HG02642 (cell line): ENCODE measurements around the gene PURB.
"Not testable (repeated sequence)": the region's sequence is repeated elsewhere in the genome, so short reads cannot be mapped to it uniquely, and the experiment has no call there.

Experiments
- ATAC-seq: cut with Tn5 transposase; IDR thresholded peaks from one replicate; pipeline ENCODE4 v1.9.1; 2021; ENCODE audit warnings: mild to moderate bottlenecking; ENCODE audit not compliant: unreplicated experiment, poor library complexity

Gene PURB

DNA sequence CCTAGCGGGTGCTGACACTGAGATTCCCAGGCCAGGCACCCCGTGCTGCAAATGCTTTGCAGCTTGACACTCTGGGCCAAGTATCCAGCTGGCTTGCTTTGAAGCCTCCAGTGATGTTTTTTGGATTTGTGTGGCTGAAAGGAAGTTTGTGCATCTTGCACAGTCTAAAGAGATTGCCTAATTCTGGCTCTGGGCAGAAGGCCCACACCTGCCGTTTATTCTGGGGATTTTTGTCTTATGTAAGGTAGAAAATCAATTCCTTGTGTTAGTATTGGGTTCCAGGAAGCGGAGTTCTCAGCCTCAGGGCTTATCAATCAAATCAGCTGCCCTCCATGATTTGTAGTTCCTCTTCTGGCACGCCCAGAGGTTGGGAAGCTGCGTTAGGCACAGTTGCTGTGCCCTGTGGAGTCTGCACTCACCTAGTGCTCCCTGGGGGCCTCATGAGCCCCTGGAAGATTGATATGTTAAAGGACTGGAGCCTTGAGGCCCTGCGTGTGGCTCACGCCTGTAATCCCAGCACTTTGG is 8.4 kb upstream of the PURB start:
- no peak for ATAC-seq

DNA sequence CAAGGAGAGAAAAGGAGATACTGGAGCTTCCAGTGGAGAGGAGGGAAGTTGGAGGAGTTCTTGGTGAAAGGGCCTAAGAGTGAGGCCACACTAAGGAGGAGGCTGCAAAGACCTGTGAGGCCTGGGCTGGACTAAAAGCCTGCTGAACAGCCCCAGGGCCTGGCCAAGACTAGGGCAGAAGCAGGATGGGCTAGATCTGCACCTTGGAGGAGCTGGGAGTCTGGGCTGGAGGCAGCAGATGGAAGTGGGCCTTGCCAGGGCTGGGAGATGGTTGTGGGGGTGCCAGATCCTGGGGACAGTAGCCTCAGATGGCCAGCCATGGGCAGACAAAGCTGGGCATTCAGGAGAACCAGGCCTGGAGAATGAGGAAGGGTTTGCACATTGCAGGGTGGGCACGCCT is 6.5 kb upstream of the PURB start:
- no peak for ATAC-seq

DNA sequence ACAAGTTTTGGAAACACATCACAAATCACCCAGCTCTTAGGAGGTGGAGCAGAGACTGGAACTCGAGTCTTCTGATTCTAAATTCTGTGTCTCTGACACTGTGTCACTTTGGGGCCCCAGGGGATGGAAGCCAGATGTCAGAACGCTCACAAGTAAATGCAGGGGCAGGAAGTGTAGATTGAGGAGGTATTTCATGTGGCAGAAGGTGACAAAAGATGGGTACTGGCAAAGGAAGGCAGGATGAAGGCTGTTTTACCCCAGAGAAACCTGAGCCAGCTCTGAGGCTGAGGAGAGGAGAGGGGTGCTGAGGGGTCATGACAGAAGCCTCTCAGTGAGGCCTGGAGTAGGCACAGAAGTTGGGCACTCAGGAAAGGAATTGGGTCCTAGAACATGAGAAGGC is 6.0 kb upstream of the PURB start:
- ATAC-seq = no peak

DNA sequence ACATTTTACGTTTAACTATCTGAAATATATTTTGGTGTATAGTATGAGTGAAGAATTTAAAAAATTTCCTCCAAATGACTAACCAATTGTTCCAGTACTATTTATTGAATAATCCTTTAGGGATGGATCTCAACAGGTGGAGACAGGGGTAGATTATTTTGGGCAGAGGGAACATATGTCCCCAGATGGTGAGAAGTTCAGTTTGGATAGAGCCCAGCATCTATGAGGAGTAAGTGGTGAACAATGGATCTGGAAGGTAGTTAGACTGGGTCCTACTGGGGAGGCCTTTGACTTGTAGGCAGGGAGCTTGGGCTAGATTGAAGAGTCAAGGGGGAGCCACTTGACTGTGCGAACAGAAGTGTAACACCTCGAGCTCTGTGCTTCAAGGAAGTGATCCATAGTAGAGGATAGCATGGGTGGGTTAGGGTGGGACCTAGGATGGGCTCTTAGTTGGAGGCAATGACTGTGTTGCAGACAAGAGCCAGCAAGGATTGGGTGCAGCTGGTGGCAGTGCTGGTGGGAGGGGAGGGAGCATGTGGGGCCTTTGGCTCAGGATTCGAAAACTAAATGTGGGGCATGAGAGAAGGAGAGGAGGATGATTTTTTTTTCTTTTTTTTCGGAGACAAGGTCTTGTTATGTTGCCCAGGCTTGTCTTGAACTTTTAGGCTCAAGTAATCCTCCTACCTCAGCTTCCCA is 3.9 kb upstream of the PURB start:
- ATAC-seq = no peak

DNA sequence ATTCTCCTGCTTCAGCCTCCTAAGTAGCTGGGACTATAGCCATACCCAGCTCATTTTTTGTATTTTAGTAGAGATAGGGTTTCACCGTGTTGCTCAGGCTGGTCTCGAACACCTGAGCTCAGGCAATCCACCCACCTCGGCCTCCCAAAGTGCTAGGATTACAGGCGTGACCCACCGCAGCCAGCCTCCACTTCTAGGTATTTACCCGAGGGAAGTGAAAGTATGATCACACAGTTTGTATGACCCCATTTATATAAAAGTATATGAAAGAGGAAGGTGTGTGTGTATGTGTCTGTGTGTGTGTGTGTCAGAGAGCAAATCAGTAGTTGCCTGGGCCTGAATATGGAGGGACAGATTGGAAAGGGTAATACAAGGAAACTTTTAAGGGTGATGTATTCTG is 2.0 kb upstream of the PURB start:
- no peak for ATAC-seq

DNA sequence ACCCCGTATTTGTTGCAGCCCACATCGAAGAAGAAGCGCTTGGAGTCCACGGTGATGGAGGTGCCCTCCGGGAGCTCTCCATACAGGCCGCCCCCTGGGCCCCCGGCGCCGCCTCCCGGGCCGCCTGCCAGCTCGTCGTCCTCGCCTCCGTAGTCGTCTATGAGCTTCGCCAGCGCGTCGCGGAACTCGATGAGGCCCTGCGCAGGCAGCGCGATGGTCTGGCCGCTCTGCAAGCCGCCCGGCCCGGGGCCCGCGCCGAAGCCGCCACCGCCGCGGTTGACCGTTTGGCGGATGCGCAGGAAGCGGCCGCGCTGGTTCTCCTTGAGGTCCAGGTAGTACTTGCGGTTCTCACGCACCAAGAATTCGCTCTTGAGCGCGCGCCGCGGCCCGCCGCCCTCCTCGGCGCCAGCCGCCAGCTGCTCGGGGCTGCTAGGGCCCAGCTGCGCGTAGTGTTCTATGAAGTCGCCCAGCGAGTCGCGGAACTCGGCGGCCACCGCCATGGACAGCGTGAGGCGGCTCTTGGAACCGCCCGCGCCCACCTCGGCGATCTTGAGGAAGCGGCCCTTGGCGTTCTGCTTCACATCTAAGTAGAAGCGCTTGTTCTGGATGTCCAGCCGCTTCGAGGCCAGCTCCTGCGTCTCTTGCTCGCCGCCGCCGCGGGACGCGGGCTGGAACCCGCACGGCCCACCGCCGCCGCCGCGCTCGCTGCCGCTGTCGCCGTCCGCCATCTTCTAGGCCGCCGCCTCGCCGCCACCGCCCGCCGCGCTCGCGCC is 523 bp downstream of the PURB start:
- peak; percentile 22 for ATAC-seq

DNA sequence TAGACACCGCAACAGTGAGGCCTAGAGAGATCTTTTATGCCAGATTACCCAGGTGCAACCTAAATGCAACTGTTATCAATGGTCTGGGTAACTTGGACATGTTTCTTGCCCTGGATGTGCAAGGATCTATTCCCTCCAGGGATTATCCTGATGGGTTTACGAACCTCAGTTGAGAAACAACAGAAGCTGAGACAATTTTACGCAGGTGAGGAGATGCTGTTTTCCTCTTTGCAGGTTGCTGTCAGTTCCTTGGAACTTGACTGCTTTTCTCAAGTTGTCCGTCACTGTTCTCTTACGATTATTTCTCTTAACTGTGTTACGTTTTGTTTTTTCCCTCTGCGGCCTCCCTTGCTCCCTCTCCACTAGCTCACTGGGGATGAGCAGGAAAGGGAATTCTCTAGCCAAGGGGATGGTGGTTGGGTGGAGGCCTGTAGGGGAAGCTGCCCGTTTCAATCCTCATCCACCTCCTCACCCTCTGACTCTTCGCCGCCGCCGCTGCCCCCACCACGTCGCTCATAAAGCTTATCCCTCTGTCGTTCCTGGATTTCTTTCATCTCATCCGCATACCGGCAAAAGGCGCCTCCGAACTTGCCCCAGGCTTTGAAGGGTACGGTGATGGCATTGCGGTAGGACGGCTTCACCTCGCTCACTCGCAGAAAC is 1.2 kb downstream of the PURB start:
- no peak for ATAC-seq

DNA sequence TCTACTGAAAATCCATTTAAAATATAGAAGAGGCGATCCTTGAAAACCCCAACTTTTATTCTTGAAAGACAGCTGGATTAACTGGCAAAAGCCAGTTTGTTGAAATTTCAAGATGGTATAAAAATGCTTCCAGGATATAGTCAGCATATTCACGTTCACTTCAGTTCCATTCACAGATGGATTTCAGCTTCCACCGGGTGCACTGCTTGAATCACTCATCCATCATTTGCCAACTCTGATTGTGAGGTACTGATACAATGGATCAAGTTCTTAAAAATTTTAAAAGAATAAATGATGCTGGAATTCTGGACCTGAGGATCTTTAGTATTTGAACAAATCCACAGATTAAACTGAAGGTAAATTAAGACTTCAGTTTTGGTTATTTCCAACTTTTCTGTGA is 2.4 kb downstream of the PURB start:
- ATAC-seq = no peak

DNA sequence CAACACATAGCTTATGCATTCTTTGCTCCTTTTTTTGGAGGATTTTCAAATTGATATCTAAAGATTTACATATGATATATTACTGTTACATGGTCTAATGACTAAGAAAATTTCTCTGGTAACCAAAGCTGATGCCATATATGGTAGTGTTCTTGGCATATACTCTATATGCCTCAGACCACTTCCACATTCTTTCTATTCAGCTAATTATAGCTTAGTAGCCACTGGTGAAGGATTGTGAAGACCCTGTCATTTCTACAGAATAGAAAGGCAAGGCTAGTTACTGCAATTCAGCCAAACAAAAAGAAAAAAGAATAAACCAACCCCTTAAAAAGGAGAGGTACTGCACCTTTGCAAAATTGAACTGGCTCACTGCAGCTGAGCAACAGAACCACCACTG is 3.7 kb downstream of the PURB start:
- no peak for ATAC-seq

DNA sequence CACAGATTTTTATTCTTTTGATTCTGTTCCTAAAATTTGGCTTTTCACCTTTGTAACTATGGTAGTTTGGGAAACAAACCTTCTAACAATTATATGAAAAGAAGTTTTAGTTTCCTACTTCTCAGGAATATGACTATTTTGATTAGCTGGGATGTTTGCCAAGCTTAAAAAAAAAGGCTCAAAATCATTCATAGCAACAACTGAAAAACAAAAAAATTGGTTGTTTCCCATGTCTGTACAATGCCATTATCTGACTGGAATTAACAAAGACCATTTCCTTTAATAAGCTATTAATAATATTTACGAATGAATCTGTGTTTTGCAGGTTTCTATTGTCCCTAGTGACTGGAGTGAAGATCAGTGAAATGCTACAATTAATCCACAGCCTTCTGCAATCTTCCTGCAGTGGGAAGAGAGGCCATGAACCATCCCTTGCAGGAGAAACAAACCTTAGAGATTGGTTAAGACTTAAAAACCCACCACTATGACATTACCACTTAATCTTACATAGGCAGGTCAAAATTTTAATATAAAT is 4.2 kb downstream of the PURB start:
- no peak for ATAC-seq

DNA sequence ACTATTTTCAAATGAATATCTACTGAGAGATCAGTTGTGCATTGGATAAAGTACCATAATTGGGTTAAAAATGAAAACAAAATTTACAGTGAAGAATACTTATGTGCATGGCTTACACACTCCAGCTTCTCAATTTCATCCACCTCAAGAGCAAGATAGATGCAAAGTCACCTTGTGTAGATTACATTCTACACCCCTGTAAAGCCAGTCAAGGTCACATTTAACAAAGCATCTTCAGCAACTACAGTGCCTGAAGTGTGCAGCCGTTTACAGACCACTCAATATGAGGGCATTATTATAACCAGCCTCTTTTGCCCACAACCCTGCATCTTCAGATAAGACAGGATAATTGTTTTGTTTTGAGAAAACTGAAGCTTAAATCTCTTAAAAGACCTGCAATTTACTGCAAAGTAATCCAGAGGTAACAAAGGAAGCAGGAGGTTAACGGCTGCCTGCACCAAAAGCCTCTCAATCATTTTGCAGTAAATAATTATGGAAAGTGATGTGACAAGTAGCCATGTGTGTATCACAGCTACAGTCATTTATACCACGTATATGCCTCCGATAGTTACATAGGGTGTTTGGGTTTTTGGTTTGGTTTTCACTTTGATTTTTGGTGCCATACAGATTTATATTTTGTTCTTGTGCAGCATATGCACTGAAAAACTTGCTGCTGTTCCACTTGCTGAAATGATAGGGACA is 4.9 kb downstream of the PURB start:
- no peak for ATAC-seq

DNA sequence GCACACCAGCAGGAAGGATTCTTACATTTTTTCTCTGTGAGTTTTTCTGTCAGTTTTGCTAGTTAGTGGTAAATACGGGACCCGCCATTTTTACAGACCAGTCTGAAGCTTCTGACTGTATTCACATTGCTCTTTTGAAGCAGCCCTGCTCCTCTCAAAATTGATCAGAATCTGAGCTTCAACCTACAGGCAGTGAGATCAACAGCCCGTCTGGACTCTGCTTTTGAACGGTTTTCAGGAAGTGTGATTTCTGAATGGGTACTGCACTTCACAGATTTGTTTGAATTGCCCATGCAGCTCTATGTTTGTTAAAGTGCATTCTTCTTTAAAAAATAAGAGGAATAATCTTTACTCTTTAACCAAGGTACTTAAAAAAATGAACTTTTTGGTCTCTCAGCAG is 8.9 kb downstream of the PURB start:
- no peak for ATAC-seq

DNA sequence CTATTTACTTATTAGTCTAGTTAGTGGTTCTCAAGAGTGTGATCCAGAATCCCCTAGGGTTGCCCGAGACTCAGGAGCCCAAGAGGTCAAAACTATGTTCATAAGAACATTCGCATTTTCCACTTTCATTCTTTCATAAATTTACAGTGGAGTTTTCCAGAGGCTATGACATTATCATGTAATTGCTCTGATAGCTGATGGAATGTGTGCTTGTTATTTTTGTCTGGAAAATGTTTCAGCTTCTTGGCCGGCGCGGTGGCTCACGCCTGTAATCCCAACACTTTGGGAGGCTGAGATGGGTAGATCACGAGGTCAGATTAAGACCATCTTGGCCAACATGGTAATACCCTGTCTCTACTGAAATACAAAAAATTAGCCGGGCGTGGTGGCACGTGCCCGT is 10.1 kb downstream of the PURB start:
- ATAC-seq = no peak

DNA sequence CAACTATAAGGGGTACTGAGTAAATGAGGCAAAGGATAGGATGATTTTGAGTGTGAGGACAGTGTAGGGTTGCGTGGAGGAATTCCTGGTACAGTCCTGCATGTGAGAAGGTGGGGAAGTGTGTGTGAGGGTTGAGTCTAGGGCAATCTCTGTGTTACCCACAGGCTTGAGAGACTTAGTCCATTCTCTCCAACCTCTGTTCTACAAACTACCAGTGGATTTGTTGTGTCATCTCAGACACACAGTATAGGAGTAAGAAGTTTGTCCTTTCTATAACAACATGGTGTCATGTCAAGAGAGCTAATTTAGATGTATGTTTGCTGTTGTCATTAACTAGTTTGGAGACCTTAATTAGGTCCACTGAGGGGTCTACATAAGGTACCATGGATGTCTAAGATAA is 12.5 kb downstream of the PURB start:
- ATAC-seq = no peak

DNA sequence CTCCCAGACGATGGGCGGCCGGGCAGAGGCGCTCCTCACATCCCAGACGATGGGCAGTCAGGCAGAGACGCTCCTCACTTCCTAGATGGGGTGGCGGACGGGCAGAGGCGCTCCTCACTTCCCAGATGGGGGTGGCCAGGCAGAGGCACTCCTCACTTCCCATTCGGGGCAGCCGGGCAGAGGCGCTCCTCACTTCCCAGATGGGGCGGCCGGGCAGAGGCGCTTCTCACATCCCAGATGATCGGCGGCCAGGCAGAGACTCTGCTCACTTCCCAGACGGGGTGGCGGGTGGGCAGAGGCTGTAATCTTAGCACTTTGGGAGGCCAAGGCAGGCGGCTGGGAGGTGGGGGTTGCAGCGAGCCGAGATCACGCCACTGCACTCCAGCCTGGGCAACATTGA is 13.4 kb downstream of the PURB start:
- ATAC-seq = not testable (repeated sequence)

DNA sequence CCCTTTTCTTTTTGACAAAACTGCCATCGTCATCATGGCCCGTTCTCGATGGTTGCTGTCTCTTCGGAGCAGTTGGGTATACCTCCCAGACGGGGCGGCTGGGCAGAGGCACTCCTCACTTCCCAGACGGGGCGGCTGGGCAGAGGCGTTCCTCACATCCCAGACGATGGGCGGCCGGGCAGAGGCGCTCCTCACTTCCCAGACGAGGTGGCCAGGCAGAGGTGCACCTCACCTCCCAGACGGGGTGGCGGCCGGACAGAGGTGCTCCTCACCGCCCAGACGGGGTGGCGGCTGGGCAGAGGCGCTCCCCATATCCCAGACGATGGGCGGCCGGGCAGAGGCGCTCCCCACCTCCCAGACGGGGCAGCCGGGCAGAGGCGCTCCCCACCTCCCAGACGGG is 14.6 kb downstream of the PURB start:
- ATAC-seq = not testable (repeated sequence)

DNA sequence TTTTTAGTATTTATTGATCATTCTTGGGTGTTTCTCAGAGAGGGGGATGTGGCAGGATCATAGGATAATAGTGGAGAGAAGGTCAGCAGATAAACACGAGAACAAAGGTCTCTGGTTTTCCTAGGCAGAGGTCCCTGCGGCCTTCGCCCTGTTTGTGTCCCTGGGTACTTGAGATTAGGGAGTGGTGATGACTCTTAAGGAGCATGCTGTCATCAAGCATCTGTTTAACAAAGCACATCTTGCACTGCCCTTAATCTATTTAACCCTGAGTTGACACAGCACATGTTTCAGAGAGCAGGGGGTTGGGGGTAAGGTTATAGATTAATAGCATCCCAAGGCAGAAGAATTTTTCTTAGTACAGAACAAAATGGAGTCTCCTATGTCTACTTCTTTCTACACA is 15.0 kb downstream of the PURB start:
- ATAC-seq = not testable (repeated sequence)

DNA sequence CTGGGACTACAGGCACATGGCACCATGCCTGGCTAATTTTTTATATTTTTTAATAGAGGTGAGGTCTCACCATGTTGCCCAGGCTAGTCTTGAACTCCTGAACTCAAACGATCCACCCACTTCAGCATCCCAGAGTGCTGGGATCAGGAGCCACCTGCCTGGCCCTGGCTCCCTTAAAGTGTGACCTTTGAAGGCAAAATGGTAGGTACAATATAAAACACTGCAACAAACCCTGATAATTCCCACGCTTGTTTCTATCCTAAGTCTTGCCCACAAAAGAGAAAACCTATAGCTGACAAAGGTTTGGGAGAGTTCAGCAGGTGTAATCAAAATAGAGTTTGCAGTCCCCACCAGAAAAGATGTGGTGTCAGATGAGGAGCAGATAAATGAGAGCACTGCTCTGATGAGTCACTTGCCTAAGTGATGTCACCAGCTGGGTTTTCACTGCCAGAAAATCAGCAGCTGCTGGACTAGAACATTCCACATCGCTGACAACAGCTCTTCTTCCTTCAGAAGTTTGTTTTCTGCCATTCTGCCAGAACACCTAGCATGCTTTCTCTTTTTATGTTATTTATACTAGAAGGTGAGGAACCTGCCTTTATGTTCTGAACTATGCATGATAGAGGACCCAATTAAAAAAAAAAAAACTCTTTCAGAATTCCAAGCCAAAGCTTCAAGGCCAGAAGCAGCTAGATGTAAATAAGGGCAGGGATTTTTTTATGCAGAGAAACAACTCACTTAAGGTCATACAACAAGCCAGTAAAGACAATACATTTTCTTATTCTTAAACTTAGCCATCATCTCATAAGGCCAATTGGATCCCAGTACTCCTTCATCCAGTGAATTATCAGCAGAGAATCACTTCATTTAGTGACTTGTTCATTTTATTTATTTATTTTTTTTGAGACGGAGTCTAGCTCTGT is 18.0 kb downstream of the PURB start:
- ATAC-seq = no peak

DNA sequence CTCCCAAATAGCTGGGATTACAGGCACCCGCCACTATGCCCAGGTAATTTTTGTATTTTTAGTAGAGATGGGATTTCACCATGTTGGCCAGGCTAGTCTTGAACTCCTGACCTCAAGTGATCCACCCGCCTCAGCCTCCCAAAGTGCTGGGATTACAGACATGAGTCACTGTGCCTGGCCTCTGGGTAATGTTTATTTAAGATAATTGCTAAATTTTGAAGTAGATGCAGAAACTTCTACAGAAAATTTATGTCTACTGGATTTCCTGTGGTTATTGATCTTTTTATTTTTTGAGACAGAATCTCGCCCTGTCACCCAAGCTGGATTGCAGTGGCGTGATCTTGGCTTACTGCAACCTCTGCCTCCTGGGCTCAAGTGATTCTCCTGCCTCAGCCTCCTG is 23.4 kb downstream of the PURB start:
- not testable (repeated sequence) for ATAC-seq
